AML-193 (cell line): ENCODE measurements around the gene ASB6.
"Not testable (repeated sequence)": the region's sequence is repeated elsewhere in the genome, so short reads cannot be mapped to it uniquely, and the experiment has no call there.

Source experiments
- DNase-seq, 2 experiments: peaks; one replicate each; lab custom pipeline; 2025; lab: John Stamatoyannopoulos, UW

ASB6 gene

DNA sequence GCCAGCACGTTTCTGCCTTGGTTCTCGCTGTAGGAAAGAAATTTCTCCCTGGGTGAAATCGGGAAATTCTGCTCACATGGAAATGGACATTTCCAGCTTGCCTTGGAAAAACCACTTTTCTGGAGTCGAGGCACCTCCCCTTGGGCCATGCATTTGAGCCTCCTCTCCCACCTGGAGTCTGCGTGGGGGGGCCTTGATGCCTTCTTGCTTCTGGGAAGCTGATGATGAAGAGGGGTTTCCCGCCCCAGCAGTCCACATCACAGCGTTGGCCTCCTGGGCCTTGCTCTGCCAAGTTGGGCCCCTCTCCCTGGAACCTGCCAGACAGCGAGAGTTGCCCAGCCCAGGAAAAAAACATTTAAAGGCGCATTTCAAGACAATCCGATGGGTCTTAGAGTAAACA lies 1.8 kb upstream of the ASB6 start:
- DNase-seq, result no peak

DNA sequence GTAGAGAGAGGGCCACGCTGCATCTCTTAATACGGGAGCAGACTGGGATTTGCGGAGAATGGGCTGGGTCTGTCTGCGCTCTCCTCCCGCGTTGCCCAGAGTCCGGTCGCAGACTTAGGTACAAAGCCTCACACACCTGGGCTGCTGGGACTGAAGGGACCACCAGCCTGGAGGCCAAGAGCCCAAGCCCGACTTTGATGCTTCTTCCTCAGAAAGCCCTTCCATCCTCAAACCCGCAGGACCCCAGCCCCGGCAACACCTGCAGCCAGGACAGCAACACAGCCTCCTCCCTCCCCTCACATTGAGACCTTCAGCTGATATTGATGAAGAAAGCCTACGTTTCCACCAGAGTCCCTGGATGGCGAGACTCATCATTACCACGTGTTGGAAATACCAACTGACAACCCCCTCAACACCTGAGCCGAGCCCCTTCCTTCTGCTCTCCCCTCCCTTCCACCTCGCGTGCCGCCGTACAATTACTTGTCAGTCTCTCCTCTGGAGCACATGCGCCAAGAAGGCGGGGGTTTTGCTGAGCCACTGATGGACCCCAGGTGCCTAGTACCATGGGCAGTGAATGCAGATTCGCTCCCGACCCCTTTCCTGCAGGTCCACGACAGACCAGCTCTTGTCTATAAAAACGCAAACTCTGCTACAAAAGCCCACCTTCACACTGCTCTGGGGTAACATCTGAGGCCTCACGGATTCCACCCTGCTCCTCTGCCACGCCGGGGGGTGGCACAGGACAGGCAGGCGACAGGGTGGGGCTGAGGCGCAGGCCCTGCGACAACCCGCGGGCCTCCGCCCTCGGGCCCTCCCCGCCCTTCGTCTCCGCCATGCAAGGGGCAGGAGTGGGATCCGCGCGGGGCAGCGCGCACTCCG lies 841 bp downstream of the ASB6 start:
- no peak for DNase-seq

- no peak for DNase-seq
Observed at GRCh38 chr9:129640086-129640870, 1.7 kb downstream of the ASB6 start.

GRCh38 chr9:129639756-129640085 lies 2.2 kb downstream of the ASB6 start:
- DNase-seq, result no peak

- no peak for DNase-seq
Observed at GRCh38 chr9:129639034-129639630, 2.8 kb downstream of the ASB6 start.

- DNase-seq, result no peak
Observed at GRCh38 chr9:129637673-129638439, 4.1 kb downstream of the ASB6 start.

- no peak for DNase-seq
Observed at GRCh38 chr9:129637102-129637501, 4.8 kb downstream of the ASB6 start.

GRCh38 chr9:129636343-129636742 lies 5.6 kb downstream of the ASB6 start:
- DNase-seq, result not testable (repeated sequence)

- no peak for DNase-seq
Observed at GRCh38 chr9:129635099-129636065, 6.6 kb downstream of the ASB6 start.

- no peak for DNase-seq
Observed at GRCh38 chr9:129633848-129634247, 8.1 kb downstream of the ASB6 start.

DNA sequence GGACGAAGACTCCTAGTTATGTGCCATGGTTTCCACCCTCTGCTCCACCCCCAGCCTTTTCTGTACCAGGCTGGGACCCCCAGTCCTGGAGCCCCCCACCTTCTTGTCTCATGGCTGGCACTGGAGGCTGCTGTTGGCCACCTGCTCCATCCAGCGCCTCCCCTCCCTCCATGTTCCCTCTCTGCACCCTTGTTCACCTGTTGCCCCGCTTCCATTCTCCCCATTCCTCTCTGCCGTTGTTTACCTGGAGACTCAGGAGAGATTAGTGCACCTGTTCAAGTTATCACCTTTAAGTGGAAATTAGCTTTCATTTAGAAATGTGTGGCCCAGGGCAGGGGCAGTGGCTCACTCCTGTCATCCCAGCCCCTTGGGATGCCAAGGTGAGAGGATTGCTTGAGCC lies 8.7 kb downstream of the ASB6 start:
- DNase-seq, result no peak

- no peak for DNase-seq
Observed at GRCh38 chr9:129632460-129632859, 9.5 kb downstream of the ASB6 start.

DNA sequence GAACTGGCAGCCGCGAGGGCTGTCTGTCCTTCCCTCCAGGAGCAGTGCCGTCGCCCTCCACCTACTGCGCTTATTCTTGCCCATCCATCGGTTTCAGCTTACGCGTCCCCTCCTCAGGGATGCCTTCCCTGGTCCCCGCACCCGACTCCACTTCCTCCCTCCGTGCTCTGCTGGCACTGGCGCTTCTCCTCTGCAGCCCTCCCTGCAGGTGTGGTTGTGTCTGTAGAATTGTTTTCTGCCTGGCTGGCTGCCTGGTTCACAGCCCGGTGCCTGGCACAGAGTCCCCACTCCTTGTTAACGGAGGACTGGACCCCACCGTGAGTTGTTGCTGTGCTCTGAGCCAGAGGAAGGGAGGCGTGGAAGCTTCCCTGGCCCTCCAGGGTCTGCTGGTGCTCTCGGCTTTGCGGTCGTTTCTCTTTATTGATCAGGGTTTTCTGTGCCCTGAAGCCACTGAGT lies 10.2 kb downstream of the ASB6 start:
- no peak for DNase-seq

DNA sequence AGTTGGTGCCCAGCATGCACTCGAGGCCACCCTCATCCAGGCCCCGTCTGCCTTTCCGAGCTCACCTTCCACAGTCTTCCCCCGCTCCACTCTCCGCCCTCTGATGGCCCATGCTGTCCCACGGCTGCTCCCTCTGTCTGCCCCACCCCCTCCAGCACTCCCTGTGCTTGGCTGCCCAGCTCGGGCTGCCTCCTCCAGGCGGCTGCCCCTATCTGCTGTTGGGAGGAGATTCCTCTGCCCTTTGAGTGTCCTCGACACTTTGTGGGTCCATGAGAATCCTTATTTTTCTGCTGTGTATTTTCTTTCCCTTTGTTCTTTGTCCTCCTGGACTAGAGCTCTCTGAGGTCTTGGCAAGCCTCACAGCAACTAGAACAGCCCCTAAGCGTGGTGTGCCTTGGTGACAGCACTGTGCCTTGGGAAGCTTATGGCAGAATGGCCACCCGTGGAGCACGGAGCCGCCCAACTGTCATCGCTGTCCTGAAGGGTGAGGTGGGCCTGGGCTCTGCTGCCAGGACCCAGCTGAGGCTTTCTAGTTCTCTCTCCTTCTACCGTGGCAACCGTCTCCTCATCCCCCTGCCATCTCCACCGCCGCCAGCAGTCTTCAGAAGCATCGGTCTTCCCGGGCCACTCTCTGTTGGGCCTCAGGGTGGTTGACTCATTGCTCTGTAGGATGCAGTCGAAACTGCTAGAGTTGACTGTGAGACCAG lies 10.8 kb downstream of the ASB6 start:
- no peak for DNase-seq

GRCh38 chr9:129629251-129629820 lies 12.6 kb downstream of the ASB6 start:
- no peak for DNase-seq

- DNase-seq, result no peak
Observed at GRCh38 chr9:129628709-129629108, 13.2 kb downstream of the ASB6 start.

GRCh38 chr9:129627556-129628440 lies 14.2 kb downstream of the ASB6 start:
- DNase-seq, result no peak

DNA sequence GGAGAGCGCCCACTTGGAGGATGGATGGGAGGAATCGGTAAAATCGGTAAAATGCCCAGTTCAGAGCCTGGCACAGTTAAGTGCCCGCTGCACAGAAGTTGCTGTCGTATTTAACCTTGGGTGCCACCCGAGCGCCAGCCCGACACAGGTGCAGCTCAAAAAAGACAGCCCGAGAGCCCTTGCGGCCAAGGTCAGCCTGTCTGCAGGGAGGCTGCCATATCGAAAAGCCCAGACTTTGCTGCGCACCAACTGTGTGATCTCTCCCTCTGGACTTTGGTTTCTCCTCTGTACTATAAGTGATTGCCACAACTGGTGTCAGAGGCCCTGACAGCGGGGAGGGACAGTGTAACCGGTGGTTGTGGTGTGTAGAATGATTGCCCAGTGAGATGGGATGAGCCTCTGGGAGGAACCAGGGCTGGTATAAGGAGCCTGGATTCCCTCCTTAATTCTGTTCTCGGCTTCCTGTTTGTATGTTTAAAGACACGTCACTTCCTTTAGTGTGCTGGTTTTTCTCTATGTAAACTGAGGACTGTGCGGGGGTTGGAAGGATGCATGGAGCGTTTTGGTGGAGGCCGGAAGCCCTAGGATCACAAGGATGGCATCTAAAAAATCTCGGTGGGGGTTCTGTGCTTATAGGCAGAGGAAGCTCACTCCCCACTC lies 15.2 kb downstream of the ASB6 start:
- no peak for DNase-seq
